Stimulated activated naive CD8-positive, alpha-beta T cell treated with anti-CD3 and anti-CD28 coated beads, Interleukin-15, amount 100 ng/mL, for 72 hours (primary cell): ENCODE measurements around the gene COX10.

Experiments
- ATAC-seq: fragments of 150-1000 bp; cut with Tn5 transposase; 2 replicates; pipeline ENCODE4 v1.10.0; 2021; ENCODE audit warnings: mild to moderate bottlenecking, moderate library complexity
- DNase-seq, 2 donors: peaks; one replicate each; pipeline ENCODE4 v3.0.0; 2021 to 2022
- H3K27ac Mint-ChIP-seq, 2 donors: one replicate each; pipeline ENCODE4 v1.8.0; 2022; ENCODE audit warnings: mild to moderate bottlenecking in 2 of 2, mixed read lengths in 2 of 2, moderate library complexity in 2 of 2
- H3K27me3 Mint-ChIP-seq: one replicate; pipeline ENCODE4 v1.8.0; 2022; ENCODE audit warnings: mixed read lengths
- H3K4me1 Mint-ChIP-seq: one replicate; pipeline ENCODE4 v1.8.0; 2022; ENCODE audit warnings: mild to moderate bottlenecking, mixed read lengths
- H3K4me3 Mint-ChIP-seq, 2 donors: one replicate each; pipeline ENCODE4 v1.8.0; 2022; ENCODE audit warnings: mild to moderate bottlenecking in 2 of 2, mixed read lengths in 2 of 2, moderate library complexity in 1 of 2
- H3K9me3 Mint-ChIP-seq, 2 donors: one replicate each; pipeline ENCODE4 v1.8.0; 2022; ENCODE audit warnings: mixed read lengths in 2 of 2

Gene COX10

DNA sequence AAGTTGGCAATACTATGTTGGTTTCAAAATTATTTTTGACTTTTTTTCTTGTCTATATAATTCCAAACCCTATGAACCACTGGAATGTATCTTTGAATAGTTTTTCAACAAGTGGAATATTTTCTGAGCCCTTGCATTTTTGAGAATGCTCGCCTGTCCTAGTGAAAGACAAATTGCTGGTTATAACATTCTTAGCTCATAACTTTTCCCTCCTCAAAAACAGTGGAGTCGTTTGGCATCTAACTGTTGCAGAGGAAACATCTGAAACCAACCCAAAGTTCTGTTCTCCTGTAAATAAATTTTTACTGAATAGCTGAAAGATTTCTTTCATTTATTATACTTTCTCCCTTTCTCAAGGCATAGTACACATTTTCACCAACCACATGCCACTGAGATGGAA lies 11.3 kb upstream of the COX10 start:
- Mint-ChIP-seq H3K27me3 (no peaks in the 10 kb centered on the region), H3K4me3 (no peak overlapping the region), H3K27ac (no peak overlapping the region), H3K4me1 (no peaks in the 10 kb centered on the region), H3K9me3 (peaks cover 0 to 7% of the 10 kb centered on the region in 2 donors)
- DNase-seq, result no peak
- no peak for ATAC-seq

DNA sequence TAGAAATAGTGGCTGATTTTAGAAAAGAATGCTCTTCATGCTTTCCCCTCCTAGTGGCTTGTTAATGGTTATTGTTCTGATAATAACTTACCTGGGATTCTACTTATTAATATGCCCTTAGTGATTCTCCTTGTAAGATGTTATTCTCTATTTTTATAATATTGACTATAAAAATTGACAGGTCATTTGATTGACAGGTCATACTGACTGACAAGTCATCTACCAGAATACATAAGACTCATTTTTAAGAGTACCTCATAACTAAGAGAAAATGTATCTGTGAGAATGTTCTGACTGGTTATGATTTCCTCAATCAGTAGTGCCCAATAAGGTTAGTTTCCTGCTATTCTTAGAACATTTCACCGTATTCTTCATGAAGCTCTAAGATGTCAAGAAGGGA lies 8.6 kb upstream of the COX10 start:
- no peaks in the 10 kb centered on the region for H3K27me3 Mint-ChIP-seq
- DNase-seq, result no peak
- no peak overlapping the region for H3K27ac Mint-ChIP-seq
- no peak for ATAC-seq
- H3K4me1 Mint-ChIP-seq, result no peaks in the 10 kb centered on the region
- no peak overlapping the region for H3K4me3 Mint-ChIP-seq
- peaks cover 0 to 6% of the 10 kb centered on the region in 2 donors for H3K9me3 Mint-ChIP-seq

DNA sequence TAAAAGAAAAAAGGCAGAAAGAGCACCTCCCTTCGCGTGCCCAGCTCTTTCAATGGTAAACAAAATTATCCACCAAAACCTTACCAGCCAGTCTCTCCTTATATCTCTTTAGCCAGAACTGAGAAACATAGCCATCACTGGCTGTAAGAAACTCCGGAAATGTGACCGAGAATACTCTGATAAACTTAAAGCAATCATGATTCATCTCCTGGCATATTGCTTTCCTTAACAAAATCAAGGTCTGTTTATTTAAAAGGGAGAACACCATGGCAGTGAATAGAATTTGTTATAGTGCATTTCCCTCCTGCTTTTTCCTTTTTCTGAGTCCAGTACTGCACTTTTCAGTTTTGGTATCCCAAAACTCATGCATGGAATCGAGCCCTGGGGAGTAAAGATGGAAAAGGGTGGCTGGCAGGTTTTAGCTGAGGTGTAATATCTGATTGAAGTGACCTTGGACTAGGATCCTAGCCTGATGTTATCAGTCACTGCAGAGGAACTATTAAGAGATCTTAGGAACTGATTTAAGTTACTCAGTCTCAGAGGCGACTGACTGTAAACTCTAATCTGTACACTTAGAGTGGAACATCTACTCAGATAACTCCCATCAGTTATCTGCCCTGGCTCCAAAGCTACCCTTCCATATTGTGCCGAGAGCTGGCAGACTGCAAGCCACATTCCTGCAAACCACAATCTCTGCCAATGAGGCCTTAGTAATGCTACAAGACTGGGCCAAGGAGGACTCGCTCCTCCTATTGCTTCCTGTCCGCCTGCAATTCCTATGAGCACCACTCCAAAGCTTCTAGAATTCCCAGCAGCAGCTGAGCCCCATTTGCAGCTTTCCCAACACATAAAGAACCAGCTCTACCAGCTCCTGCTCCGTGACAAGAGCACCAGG lies 7.4 kb upstream of the COX10 start:
- Mint-ChIP-seq H3K4me3 (no peak overlapping the region), H3K9me3 (no peaks in the 10 kb centered on the region), H3K27me3 (no peaks in the 10 kb centered on the region), H3K4me1 (no peaks in the 10 kb centered on the region), H3K27ac (no peak overlapping the region)
- no peak for ATAC-seq
- DNase-seq, result no peak

- peak overlapping the region in 1 of 2 donors; percentile 29 for H3K4me3 Mint-ChIP-seq
- H3K4me1 Mint-ChIP-seq, result peaks cover 32% of the 10 kb centered on the region
- no peaks in the 10 kb centered on the region for H3K27me3 Mint-ChIP-seq
- DNase-seq, result no peak
- H3K9me3 Mint-ChIP-seq, result no peaks in the 10 kb centered on the region
- H3K27ac Mint-ChIP-seq, result no peak overlapping the region
- ATAC-seq, result no peak
These were observed 2.0 kb upstream of the COX10 start for GRCh38 chr17:14067347-14067746.

GRCh38 chr17:14068542-14069250 lies 608 bp upstream of the COX10 start:
- Mint-ChIP-seq H3K27me3 (no peaks in the 10 kb centered on the region), H3K4me1 (peaks cover 42% of the 10 kb centered on the region)
- peak; percentile 38 for ATAC-seq

GRCh38 chr17:14070344-14070984 lies 1.2 kb downstream of the COX10 start:
- peak overlapping the region; percentile 75 to 97 for H3K4me3 Mint-ChIP-seq
- H3K9me3 Mint-ChIP-seq, result no peaks in the 10 kb centered on the region
- H3K4me1 Mint-ChIP-seq, result peaks cover 42% of the 10 kb centered on the region
- no peaks in the 10 kb centered on the region for H3K27me3 Mint-ChIP-seq
- DNase-seq, result no peak
- no peak for ATAC-seq
- H3K27ac Mint-ChIP-seq, result peak overlapping the region in 1 of 2 donors; percentile 93

More at GRCh38 chr17:14068542-14069250, 608 bp upstream of the COX10 start:
- DNase-seq, result no peak
- Mint-ChIP-seq H3K4me3 (peak overlapping the region; percentile 75 to 97), H3K27ac (peak overlapping the region; percentile 93 to 99), H3K9me3 (no peaks in the 10 kb centered on the region)

- Mint-ChIP-seq H3K27ac (peak overlapping the region in 1 of 2 donors; percentile 55), H3K4me1 (peaks cover 37% of the 10 kb centered on the region)
These were observed 3.6 kb downstream of the COX10 start for GRCh38 chr17:14072881-14073280.

DNA sequence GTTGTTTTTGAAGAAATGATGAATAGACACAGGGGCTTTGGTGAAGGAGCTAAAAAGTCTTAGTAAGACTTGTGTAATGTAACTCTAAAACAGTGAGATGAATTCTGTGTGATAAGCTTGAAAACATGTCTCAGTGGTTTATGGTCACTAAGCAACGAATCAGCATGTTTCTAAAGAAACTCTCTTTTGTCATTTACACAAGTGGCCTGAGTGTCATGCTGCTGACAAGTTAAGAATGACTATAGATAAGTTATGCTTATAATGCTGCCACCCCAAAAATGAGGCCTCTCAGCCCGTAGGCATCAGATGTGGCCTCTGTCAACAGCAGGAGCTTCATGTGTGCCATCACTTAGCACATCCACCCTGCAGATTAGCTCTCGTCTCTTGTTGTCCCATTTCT lies 8.7 kb downstream of the COX10 start:
- no peak for ATAC-seq
- peak overlapping the region in 1 of 2 donors; percentile 2 for H3K27ac Mint-ChIP-seq
- no peak for DNase-seq
- H3K4me3 Mint-ChIP-seq, result no peak overlapping the region
- no peaks in the 10 kb centered on the region for H3K9me3 Mint-ChIP-seq
- peaks cover 19% of the 10 kb centered on the region for H3K4me1 Mint-ChIP-seq
- H3K27me3 Mint-ChIP-seq, result no peaks in the 10 kb centered on the region

More at GRCh38 chr17:14072881-14073280, 3.6 kb downstream of the COX10 start:
- no peaks in the 10 kb centered on the region for H3K9me3 Mint-ChIP-seq
- peak overlapping the region in 1 of 2 donors; percentile 23 for H3K4me3 Mint-ChIP-seq
- DNase-seq (no peak), ATAC-seq (no peak)
- H3K27me3 Mint-ChIP-seq, result no peaks in the 10 kb centered on the region

- Mint-ChIP-seq H3K27ac (peak overlapping the region in 1 of 2 donors; percentile 77), H3K9me3 (no peaks in the 10 kb centered on the region), H3K4me1 (peaks cover 18% of the 10 kb centered on the region), H3K27me3 (no peaks in the 10 kb centered on the region), H3K4me3 (no peak overlapping the region)
- ATAC-seq, result no peak
- no peak for DNase-seq
These were observed 11.5 kb downstream of the COX10 start for GRCh38 chr17:14080847-14081251.

GRCh38 chr17:14082848-14083247 lies 13.5 kb downstream of the COX10 start:
- DNase-seq (no peak), ATAC-seq (no peak)
- no peaks in the 10 kb centered on the region for H3K9me3 Mint-ChIP-seq
- peaks cover 32% of the 10 kb centered on the region for H3K4me1 Mint-ChIP-seq
- no peaks in the 10 kb centered on the region for H3K27me3 Mint-ChIP-seq
- no peak overlapping the region for H3K27ac Mint-ChIP-seq
- H3K4me3 Mint-ChIP-seq, result no peak overlapping the region

DNA sequence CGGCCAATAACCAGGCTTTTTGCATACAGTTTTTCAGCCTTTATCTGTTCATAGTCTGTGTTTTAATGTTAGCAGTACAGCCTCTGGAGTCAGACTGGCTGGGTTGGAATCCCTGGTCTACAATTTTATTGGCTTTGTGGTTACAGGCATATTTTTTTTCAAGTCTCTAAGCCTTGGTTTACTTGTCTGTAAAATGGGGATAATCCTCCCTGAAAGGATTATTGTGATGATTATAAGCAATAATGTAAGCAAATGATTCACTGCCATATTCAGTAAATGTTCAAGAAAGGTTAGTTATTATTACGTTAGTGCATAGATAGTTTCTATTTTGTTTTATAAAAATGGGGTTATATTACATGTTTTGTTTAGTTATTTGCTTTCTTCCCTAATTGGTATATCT lies 15.7 kb downstream of the COX10 start:
- H3K9me3 Mint-ChIP-seq, result no peaks in the 10 kb centered on the region
- H3K4me3 Mint-ChIP-seq, result no peak overlapping the region
- peaks cover 46% of the 10 kb centered on the region for H3K4me1 Mint-ChIP-seq
- no peak for ATAC-seq
- DNase-seq, result no peak
- no peaks in the 10 kb centered on the region for H3K27me3 Mint-ChIP-seq
- no peak overlapping the region for H3K27ac Mint-ChIP-seq

- H3K27me3 Mint-ChIP-seq, result no peaks in the 10 kb centered on the region
- DNase-seq, result no peak
- no peak overlapping the region for H3K27ac Mint-ChIP-seq
- H3K9me3 Mint-ChIP-seq, result no peaks in the 10 kb centered on the region
- no peak for ATAC-seq
- H3K4me1 Mint-ChIP-seq, result peaks cover 49% of the 10 kb centered on the region
- H3K4me3 Mint-ChIP-seq, result no peak overlapping the region
These were observed 16.9 kb downstream of the COX10 start for GRCh38 chr17:14086189-14086588.

DNA sequence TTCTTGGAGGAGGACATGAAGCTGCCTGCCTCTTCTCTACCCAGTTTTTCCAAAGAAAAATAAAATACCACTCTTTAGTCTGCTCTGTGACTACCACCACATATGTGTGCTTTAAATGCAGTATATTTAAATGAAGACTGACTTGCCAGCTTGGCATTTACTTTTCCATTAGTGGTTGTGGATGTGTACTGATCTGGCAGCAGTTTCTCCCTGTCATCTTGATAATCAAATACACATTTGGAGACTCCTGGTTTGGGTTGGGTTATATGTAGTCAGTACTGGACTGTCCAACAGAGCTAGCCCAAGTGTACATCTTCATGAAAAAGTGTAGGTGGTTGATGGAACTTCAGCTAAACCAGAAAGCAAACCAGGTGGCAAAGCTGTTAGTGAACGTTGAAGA lies 19.9 kb downstream of the COX10 start:
- H3K4me1 Mint-ChIP-seq, result peaks cover 49% of the 10 kb centered on the region
- no peaks in the 10 kb centered on the region for H3K27me3 Mint-ChIP-seq
- DNase-seq (no peak), ATAC-seq (no peak)
- no peak overlapping the region for H3K4me3 Mint-ChIP-seq
- H3K9me3 Mint-ChIP-seq, result no peaks in the 10 kb centered on the region
- no peak overlapping the region for H3K27ac Mint-ChIP-seq

GRCh38 chr17:14091367-14091766 lies 22.1 kb downstream of the COX10 start:
- H3K27me3 Mint-ChIP-seq, result no peaks in the 10 kb centered on the region
- peaks cover 63% of the 10 kb centered on the region for H3K4me1 Mint-ChIP-seq
- no peak for ATAC-seq
- no peak for DNase-seq
- no peaks in the 10 kb centered on the region for H3K9me3 Mint-ChIP-seq
- no peak overlapping the region for H3K4me3 Mint-ChIP-seq
- peak overlapping the region in 1 of 2 donors; percentile 34 for H3K27ac Mint-ChIP-seq

DNA sequence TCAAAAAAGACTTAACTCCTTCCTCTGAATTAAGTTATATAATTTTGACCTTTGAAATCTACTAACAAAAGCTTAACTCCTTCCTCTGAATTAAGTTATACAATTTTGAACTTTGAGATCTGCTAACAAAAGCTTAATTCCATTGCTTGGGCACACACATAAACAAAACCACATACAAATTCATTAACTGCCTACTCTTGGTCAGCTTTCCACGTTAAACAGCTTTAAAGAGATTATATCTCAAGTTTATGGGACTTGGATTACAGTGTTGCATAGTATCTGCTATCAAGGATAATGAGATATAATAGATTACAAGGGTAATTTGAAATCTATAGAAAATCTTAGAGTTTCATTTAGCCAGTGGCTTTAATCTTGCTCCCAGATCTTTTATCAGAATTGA lies 23.5 kb downstream of the COX10 start:
- Mint-ChIP-seq H3K27ac (no peak overlapping the region), H3K9me3 (no peaks in the 10 kb centered on the region), H3K4me3 (no peak overlapping the region), H3K27me3 (no peaks in the 10 kb centered on the region), H3K4me1 (peaks cover 50% of the 10 kb centered on the region)
- ATAC-seq, result no peak
- DNase-seq, result no peak
